DOHH2 (cell line): ENCODE measurements around the gene DNAL4.

Experiments
- H3F3A ChIP-seq: fragments of 200-600 bp; sonication (generic), shearing (Covaris generic); 2 replicates; pipeline ENCODE4 v1.6.0; 2016; ENCODE audit warnings: antibody characterized with exemption, mild to moderate bottlenecking; ENCODE audit not compliant: control insufficient read depth, insufficient read depth
- H3K27ac ChIP-seq: fragments of 200-600 bp; sonication (generic); 2 replicates; pipeline ENCODE4 v1.5.1; 2014; ENCODE audit warnings: low read depth, mild to moderate bottlenecking, low read length, moderate library complexity
- H3K27me3 ChIP-seq: fragments of 200-600 bp; sonication (generic); 2 replicates; pipeline ENCODE4 v1.6.1; 2014; ENCODE audit warnings: mild to moderate bottlenecking, low read length, mixed read lengths; ENCODE audit not compliant: control insufficient read depth
- H3K36me3 ChIP-seq: fragments of 200-600 bp; sonication (generic); 2 replicates; pipeline ENCODE4 v1.6.1; 2014; ENCODE audit warnings: mild to moderate bottlenecking, low read length, moderate library complexity, mixed read lengths; ENCODE audit not compliant: control insufficient read depth
- H3K4me1 ChIP-seq: fragments of 200-600 bp; sonication (generic); 2 replicates; pipeline ENCODE4 v1.6.1; 2014; ENCODE audit warnings: mild to moderate bottlenecking, low read length, mixed read lengths; ENCODE audit not compliant: control insufficient read depth
- H3K4me2 ChIP-seq: fragments of 200-600 bp; sonication (generic); 2 replicates; pipeline ENCODE4 v1.6.0; 2014; ENCODE audit warnings: mild to moderate bottlenecking, low read length, moderate library complexity
- H3K4me3 ChIP-seq: fragments of 200-600 bp; sonication (generic); 2 replicates; pipeline ENCODE4 v1.5.1; 2014; ENCODE audit warnings: mild to moderate bottlenecking, low read length, mixed read lengths
- H3K79me2 ChIP-seq: fragments of 200-600 bp; sonication (generic); 2 replicates; pipeline ENCODE4 v1.6.1; 2014; ENCODE audit warnings: mild to moderate bottlenecking, low read length, mixed read lengths; ENCODE audit not compliant: control insufficient read depth
- H3K9me2 ChIP-seq: fragments of 200-600 bp; sonication (generic); replicated peaks from 2 replicates; pipeline ENCODE4 v1.6.1; 2014; ENCODE audit warnings: mild to moderate bottlenecking, low read length, mixed read lengths; ENCODE audit not compliant: control insufficient read depth
- H3K9me3 ChIP-seq: fragments of 200-600 bp; sonication (generic); 2 replicates; pipeline ENCODE4 v1.6.1; 2014; ENCODE audit warnings: antibody characterized with exemption, low read length, mixed read lengths; ENCODE audit not compliant: control insufficient read depth, insufficient read depth
- H4K20me1 ChIP-seq: fragments of 200-600 bp; sonication (generic); 2 replicates; pipeline ENCODE4 v1.6.0; 2014; ENCODE audit warnings: low read depth, mild to moderate bottlenecking, antibody characterized with exemption, low read length, moderate library complexity; ENCODE audit not compliant: control insufficient read depth, insufficient read depth
- EZH2phosphoT487 ChIP-seq: fragments of 200-600 bp; sonication (generic); IDR thresholded peaks from 2 replicates; pipeline ENCODE4 v1.6.1; 2017; ENCODE audit warnings: borderline replicate concordance, mild to moderate bottlenecking, antibody characterized with exemption, low read length, moderate library complexity, mixed read lengths
- TF ChIP-seq, protein P1 (sequence below): fragments of 200-600 bp; sonication (generic); IDR thresholded peaks from one replicate; pipeline ENCODE4 v1.5.1; 2014; ENCODE audit warnings: antibody characterized with exemption, mild to moderate bottlenecking, low read depth, low read length; ENCODE audit not compliant: poor library complexity, severe bottlenecking

The DNAL4 gene

DNA sequence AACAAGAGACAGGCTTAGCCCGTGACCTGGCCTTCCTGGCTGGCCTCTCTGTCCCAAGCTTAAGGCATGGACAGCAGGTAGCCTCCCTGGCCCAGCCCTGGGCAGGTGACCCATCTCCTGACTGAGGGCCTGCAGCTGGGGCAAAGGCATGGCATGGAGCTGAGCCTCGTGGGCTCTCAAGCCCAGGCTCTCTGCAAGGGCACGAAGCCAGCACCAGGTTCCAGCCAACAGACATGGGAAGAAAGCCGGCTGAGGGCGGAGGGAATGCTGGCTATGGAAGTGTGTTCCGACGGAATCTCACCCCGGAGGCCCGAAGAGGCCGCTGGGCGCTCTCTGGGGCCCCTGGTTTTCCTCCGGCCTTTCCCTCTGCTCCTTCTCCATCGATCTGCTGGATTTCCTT, 12.9 kb downstream of the DNAL4 start:
- H3K4me2 ChIP-seq, result no peak overlapping the region
- H3K9me2 ChIP-seq, result no peaks in the 10 kb centered on the region
- no peaks in the 10 kb centered on the region for H3K27me3 ChIP-seq
- H3K27ac ChIP-seq, result no peak overlapping the region
- no peaks in the 10 kb centered on the region for H3K36me3 ChIP-seq
- no peaks in the 10 kb centered on the region for H3F3A ChIP-seq
- peaks cover 3% of the 10 kb centered on the region; the same call in 1 of the 2 replicates for H3K4me1 ChIP-seq
- no peak overlapping the region for H3K4me3 ChIP-seq
- H3K79me2 ChIP-seq, result no peaks in the 10 kb centered on the region
- TF ChIP-seq EZH2phosphoT487, result no peak
- TF ChIP-seq, protein P1, sequence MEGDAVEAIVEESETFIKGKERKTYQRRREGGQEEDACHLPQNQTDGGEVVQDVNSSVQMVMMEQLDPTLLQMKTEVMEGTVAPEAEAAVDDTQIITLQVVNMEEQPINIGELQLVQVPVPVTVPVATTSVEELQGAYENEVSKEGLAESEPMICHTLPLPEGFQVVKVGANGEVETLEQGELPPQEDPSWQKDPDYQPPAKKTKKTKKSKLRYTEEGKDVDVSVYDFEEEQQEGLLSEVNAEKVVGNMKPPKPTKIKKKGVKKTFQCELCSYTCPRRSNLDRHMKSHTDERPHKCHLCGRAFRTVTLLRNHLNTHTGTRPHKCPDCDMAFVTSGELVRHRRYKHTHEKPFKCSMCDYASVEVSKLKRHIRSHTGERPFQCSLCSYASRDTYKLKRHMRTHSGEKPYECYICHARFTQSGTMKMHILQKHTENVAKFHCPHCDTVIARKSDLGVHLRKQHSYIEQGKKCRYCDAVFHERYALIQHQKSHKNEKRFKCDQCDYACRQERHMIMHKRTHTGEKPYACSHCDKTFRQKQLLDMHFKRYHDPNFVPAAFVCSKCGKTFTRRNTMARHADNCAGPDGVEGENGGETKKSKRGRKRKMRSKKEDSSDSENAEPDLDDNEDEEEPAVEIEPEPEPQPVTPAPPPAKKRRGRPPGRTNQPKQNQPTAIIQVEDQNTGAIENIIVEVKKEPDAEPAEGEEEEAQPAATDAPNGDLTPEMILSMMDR, result no peak
- H3K9me3 ChIP-seq, result no peaks in the 10 kb centered on the region
- H4K20me1 ChIP-seq, result no peaks in the 10 kb centered on the region

DNA sequence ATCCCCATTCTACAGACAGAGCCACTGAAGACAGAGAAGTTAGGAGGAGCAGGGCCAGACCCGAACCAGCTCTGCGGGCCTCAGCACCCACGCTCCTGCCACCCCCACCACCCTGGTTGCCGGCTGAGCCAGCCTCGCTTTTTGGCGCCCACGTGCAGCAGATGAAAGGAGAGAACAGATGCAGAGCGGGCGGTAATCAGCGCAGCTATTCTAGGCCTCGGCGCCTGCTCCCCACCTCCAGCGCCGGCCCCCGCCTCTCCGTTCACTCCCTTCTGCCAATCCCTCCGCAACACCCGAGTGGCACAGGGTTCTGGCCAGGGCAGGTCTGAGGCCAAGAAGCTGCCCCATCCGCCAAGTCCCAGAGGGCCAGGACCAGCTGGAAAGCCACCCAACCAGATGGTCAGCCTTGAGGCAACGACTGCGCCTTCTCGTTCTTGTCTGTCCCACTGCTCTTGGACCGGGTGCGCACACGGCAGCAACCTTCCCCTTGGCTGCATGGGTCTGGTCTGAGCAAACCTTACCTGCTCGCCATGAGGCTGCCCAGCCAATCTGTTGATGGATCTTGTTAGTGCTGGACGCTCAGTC, 16.8 kb downstream of the DNAL4 start:
- Histone ChIP-seq H3K27me3 (no peaks in the 10 kb centered on the region), H4K20me1 (no peaks in the 10 kb centered on the region), H3K36me3 (no peaks in the 10 kb centered on the region), H3K4me2 (no peak overlapping the region), H3K9me2 (no peaks in the 10 kb centered on the region), H3K79me2 (no peaks in the 10 kb centered on the region), H3K9me3 (no peaks in the 10 kb centered on the region), H3K27ac (no peak overlapping the region), H3K4me3 (no peak overlapping the region), H3K4me1 (no peaks in the 10 kb centered on the region), H3F3A (no peaks in the 10 kb centered on the region)
- TF ChIP-seq, protein P1, result no peak
- no peak for TF ChIP-seq EZH2phosphoT487

DNA sequence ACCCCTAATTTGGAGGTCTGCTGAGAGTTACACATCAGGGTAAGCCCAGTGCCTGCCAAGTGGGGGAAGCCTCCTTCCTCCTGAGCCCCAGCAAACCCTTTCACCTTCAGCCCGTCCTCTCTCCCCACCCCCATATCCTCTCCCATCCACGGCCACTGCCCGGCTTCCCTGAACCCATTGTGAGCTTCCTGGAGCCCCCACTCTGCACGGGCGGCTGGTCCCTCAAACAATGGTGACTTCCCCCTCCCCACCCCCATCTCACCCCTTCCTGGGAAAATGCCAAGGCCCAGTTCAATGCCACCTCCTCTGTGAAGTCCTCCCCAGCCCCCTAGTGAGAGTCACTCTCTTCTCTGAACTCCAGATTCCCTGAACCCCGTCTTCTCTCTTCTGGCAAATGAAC, 17.9 kb downstream of the DNAL4 start:
- no peaks in the 10 kb centered on the region for H3K9me2 ChIP-seq
- no peaks in the 10 kb centered on the region for H3K36me3 ChIP-seq
- H3F3A ChIP-seq, result no peaks in the 10 kb centered on the region
- no peak overlapping the region for H3K27ac ChIP-seq
- no peaks in the 10 kb centered on the region for H4K20me1 ChIP-seq
- no peak overlapping the region for H3K4me3 ChIP-seq
- no peaks in the 10 kb centered on the region for H3K27me3 ChIP-seq
- no peaks in the 10 kb centered on the region for H3K79me2 ChIP-seq
- H3K4me2 ChIP-seq, result no peak overlapping the region
- no peaks in the 10 kb centered on the region for H3K4me1 ChIP-seq
- H3K9me3 ChIP-seq, result no peaks in the 10 kb centered on the region
- TF ChIP-seq, protein P1, result no peak
- no peak for TF ChIP-seq EZH2phosphoT487

DNA sequence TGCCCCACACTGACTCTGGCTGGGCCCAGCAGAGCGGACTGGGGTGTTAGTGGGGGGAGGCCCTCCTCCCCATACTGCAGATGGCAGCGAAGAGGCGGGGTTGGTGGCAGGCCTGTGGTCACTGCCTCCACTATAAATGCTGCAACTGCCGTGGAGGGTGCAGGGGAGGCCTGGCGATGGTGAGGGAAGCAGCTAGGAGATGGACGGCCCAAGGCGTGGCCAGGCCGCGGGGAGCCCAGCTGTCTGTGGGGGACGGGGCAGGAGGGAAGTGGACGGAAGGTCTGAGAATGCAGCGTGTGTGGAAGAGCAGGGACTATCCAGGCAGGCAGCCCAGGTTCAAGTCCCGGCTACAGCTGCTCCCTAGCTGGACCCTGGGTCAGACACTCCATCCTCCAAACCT, 18.3 kb downstream of the DNAL4 start:
- Histone ChIP-seq H3K27me3 (no peaks in the 10 kb centered on the region), H4K20me1 (no peaks in the 10 kb centered on the region), H3K9me3 (no peaks in the 10 kb centered on the region), H3K9me2 (no peaks in the 10 kb centered on the region), H3K36me3 (no peaks in the 10 kb centered on the region), H3K4me3 (no peak overlapping the region), H3F3A (no peaks in the 10 kb centered on the region), H3K79me2 (no peaks in the 10 kb centered on the region), H3K27ac (no peak overlapping the region), H3K4me2 (no peak overlapping the region), H3K4me1 (no peaks in the 10 kb centered on the region)
- TF ChIP-seq, protein P1, result no peak
- TF ChIP-seq EZH2phosphoT487, result no peak
